Neuronal stem cell (in vitro differentiated cells): ENCODE results near the gene RPN2.

ENCODE experiments used
- DNase-seq: peaks from one replicate; pipeline ENCODE4 v3.0.0-alpha.2; 2013; ENCODE audit warnings: low spot score
- H2AFZ ChIP-seq: one replicate; pipeline ENCODE4 v1.6.1; 2013; ENCODE audit warnings: mild to moderate bottlenecking, low read length, inconsistent platforms
- H2AK5ac ChIP-seq: 2 replicates; pipeline ENCODE4 v1.6.1; 2013; ENCODE audit warnings: low read depth, mild to moderate bottlenecking, inconsistent platforms, low read length, moderate library complexity, mixed read lengths
- H2BK120ac ChIP-seq: 2 replicates; pipeline ENCODE4 v1.6.1; 2013; ENCODE audit warnings: low read depth, mild to moderate bottlenecking, inconsistent platforms, low read length, moderate library complexity, mixed read lengths
- H2BK12ac ChIP-seq: one replicate; pipeline ENCODE4 v1.6.1; 2013; ENCODE audit warnings: low read length, inconsistent platforms
- H2BK15ac ChIP-seq: 2 replicates; pipeline ENCODE4 v1.6.1; 2013; ENCODE audit warnings: mild to moderate bottlenecking, low read length, inconsistent platforms, mixed read lengths
- H2BK5ac ChIP-seq: one replicate; pipeline ENCODE4 v1.6.1; 2013; ENCODE audit warnings: inconsistent platforms, mild to moderate bottlenecking, low read length, moderate library complexity
- H3K14ac ChIP-seq: one replicate; pipeline ENCODE4 v1.6.1; 2013; ENCODE audit warnings: low read length, inconsistent platforms
- H3K18ac ChIP-seq: 2 replicates; pipeline ENCODE4 v1.6.1; 2013; ENCODE audit warnings: low read length, inconsistent platforms
- H3K23ac ChIP-seq: 2 replicates; pipeline ENCODE4 v1.6.1; 2013; ENCODE audit warnings: low read depth, mild to moderate bottlenecking, mixed read lengths, low read length, inconsistent platforms; ENCODE audit not compliant: poor library complexity
- H3K27ac ChIP-seq: replicated peaks from 3 replicates; pipeline ENCODE4 v1.5.1; 2013; ENCODE audit warnings: low read length, inconsistent platforms
- H3K27me3 ChIP-seq, 3 experiments: 2 replicates each; pipeline ENCODE4 v1.6.1; 2013; ENCODE audit warnings: low read length in 3 of 3, mild to moderate bottlenecking in 2 of 3, inconsistent platforms in 1 of 3, low read depth in 1 of 3, mixed read lengths in 1 of 3, moderate library complexity in 1 of 3; ENCODE audit not compliant: control insufficient read depth in 3 of 3, insufficient read depth in 3 of 3
- H3K36me3 ChIP-seq, 2 donors: replicated peaks in 1 of 2; 2 replicates each; pipeline ENCODE4 v1.6.1; 2013; ENCODE audit warnings: low read length in 2 of 2; ENCODE audit not compliant: control insufficient read depth in 2 of 2, insufficient read depth in 2 of 2
- H3K4ac ChIP-seq: 2 replicates; pipeline ENCODE4 v1.6.1; 2013; ENCODE audit warnings: inconsistent platforms, mild to moderate bottlenecking, low read length, moderate library complexity
- H3K4me1 ChIP-seq, 2 donors: 1 replicate in 1 of 2; 2 replicates in 1 of 2; pipeline ENCODE4 v1.6.1; 2013; ENCODE audit warnings: low read length in 2 of 2, low read depth in 1 of 2; ENCODE audit not compliant: control insufficient read depth in 2 of 2, insufficient read depth in 1 of 2
- H3K4me2 ChIP-seq: one replicate; pipeline ENCODE4 v1.6.1; 2013; ENCODE audit warnings: mild to moderate bottlenecking, low read length, inconsistent platforms; ENCODE audit not compliant: insufficient read depth, poor library complexity, severe bottlenecking
- H3K4me3 ChIP-seq, 2 donors: 2 replicates each; pipeline ENCODE4 v1.5.1; 2013; ENCODE audit warnings: low read length in 2 of 2, mild to moderate bottlenecking in 2 of 2, inconsistent platforms in 1 of 2, moderate library complexity in 1 of 2
- H3K79me1 ChIP-seq: one replicate; pipeline ENCODE4 v1.6.1; 2013; ENCODE audit warnings: low read depth, mild to moderate bottlenecking, inconsistent platforms, low read length, moderate library complexity
- H3K9ac ChIP-seq: one replicate; pipeline ENCODE4 v1.6.1; 2013; ENCODE audit warnings: mild to moderate bottlenecking, low read depth, low read length, inconsistent platforms; ENCODE audit not compliant: poor library complexity
- H3K9me3 ChIP-seq, 2 donors: replicated peaks in 1 of 2; 2 replicates each; pipeline versions ENCODE3 to v1.6.1; 2013; ENCODE audit warnings: low read length in 2 of 2, mild to moderate bottlenecking in 2 of 2, inconsistent platforms in 1 of 2, low read depth in 1 of 2, mixed read lengths in 1 of 2, moderate library complexity in 1 of 2; ENCODE audit not compliant: control insufficient read depth in 2 of 2, insufficient read depth in 1 of 2
- H4K8ac ChIP-seq: one replicate; pipeline ENCODE4 v1.6.1; 2013; ENCODE audit warnings: low read depth, mild to moderate bottlenecking, inconsistent platforms, low read length, moderate library complexity
- H4K91ac ChIP-seq: one replicate; pipeline ENCODE4 v1.6.1; 2013; ENCODE audit warnings: low read length, low read depth, mild to moderate bottlenecking, inconsistent platforms; ENCODE audit not compliant: poor library complexity
- WGBS, 2 donors: extraction: QIAGEN DNeasy Blood & Tissue Kit; methylation state at CpG; one replicate each; pipeline ENCODE4 v1.1.7; 2013; ENCODE audit warnings: missing lambda C conversion rate in 2 of 2, mixed read lengths in 1 of 2; ENCODE audit not compliant: insufficient read length in 2 of 2, insufficient replicate concordance in 1 of 2; ENCODE audit errors: extremely low coverage in 2 of 2; 5-methylcytosine and 5-hydroxymethylcytosine counted together

The RPN2 gene

GRCh38 chr20:37194621-37195417 is 15.7 kb downstream of the RPN2 start:
- DNase-seq = no peak
- Histone ChIP-seq H3K4me1 (peaks cover 0 to 15% of the 10 kb centered on the region in 2 donors), H3K27me3 (no peaks in the 10 kb centered on the region), H3K9ac (no peak overlapping the region), H4K91ac (no peak overlapping the region), H3K23ac (no peak overlapping the region), H3K79me1 (peaks cover 13% of the 10 kb centered on the region), H3K4me2 (no peak overlapping the region), H3K36me3 (peaks cover 19 to 65% of the 10 kb centered on the region in 2 donors), H3K18ac (peak overlapping the region; percentile 31), H4K8ac (no peak overlapping the region), H2AFZ (no peak overlapping the region), H2BK120ac (no peak overlapping the region), H2BK15ac (no peak overlapping the region), H3K27ac (peak overlapping the region; percentile 75), H3K9me3 (no peaks in the 10 kb centered on the region), H3K14ac (no peak overlapping the region), H2BK5ac (no peak overlapping the region), H2BK12ac (no peak overlapping the region), H3K4ac (no peak overlapping the region), H2AK5ac (no peak overlapping the region), H3K4me3 (peak overlapping the region in 1 of 2 donors; percentile 8)
- no CpG with 5 or more reads among the region's 14 CpGs for WGBS, 2 donors

- no peak overlapping the region for H3K4ac ChIP-seq
- H3K4me1 ChIP-seq = peaks cover 7 to 17% of the 10 kb centered on the region in 2 donors
- no peak overlapping the region for H2BK5ac ChIP-seq
- H2BK12ac ChIP-seq = no peak overlapping the region
- no peak overlapping the region for H2AFZ ChIP-seq
- H3K79me1 ChIP-seq = peaks cover 8% of the 10 kb centered on the region
- H4K91ac ChIP-seq = no peak overlapping the region
- H3K14ac ChIP-seq = no peak overlapping the region
- H3K36me3 ChIP-seq = peaks cover 20 to 78% of the 10 kb centered on the region in 2 donors
- H4K8ac ChIP-seq = no peak overlapping the region
- no peak overlapping the region for H3K23ac ChIP-seq
- no peak for DNase-seq
- no CpG with 5 or more reads among the region's 16 CpGs for WGBS, 2 donors
- H3K27ac ChIP-seq = no peak overlapping the region
- H3K18ac ChIP-seq = no peak overlapping the region
- no peak overlapping the region for H3K9ac ChIP-seq
- H3K9me3 ChIP-seq = no peaks in the 10 kb centered on the region
- H3K27me3 ChIP-seq = no peaks in the 10 kb centered on the region
- H2BK15ac ChIP-seq = no peak overlapping the region
- no peak overlapping the region for H2AK5ac ChIP-seq
- H3K4me3 ChIP-seq = no peak overlapping the region
- H3K4me2 ChIP-seq = no peak overlapping the region
- no peak overlapping the region for H2BK120ac ChIP-seq
Measured at GRCh38 chr20:37198932-37199660, 20.0 kb downstream of the RPN2 start.

GRCh38 chr20:37200376-37200775 is 21.2 kb downstream of the RPN2 start:
- Histone ChIP-seq H4K91ac (no peak overlapping the region), H3K18ac (no peak overlapping the region), H3K4me1 (peaks cover 20% of the 10 kb centered on the region in 2 donors), H3K9ac (no peak overlapping the region), H3K4ac (no peak overlapping the region), H3K9me3 (no peaks in the 10 kb centered on the region), H3K27me3 (no peaks in the 10 kb centered on the region), H3K36me3 (peaks cover 23 to 89% of the 10 kb centered on the region in 2 donors), H2BK15ac (no peak overlapping the region), H2BK5ac (no peak overlapping the region), H2BK120ac (no peak overlapping the region), H2AK5ac (no peak overlapping the region), H3K4me2 (no peak overlapping the region), H3K27ac (no peak overlapping the region), H4K8ac (no peak overlapping the region), H3K4me3 (no peak overlapping the region), H2AFZ (no peak overlapping the region), H3K79me1 (peaks cover 7% of the 10 kb centered on the region), H3K14ac (no peak overlapping the region), H2BK12ac (no peak overlapping the region), H3K23ac (no peak overlapping the region)
- DNase-seq = no peak
- WGBS, 2 donors = no CpG with 5 or more reads among the region's 4 CpGs
